Measurements from ENCODE around the gene GALNT9.
"Not testable (repeated sequence)": the region's sequence is repeated elsewhere in the genome, so short reads cannot be mapped to it uniquely, and the experiment has no call there.

The GALNT9 gene

DNA sequence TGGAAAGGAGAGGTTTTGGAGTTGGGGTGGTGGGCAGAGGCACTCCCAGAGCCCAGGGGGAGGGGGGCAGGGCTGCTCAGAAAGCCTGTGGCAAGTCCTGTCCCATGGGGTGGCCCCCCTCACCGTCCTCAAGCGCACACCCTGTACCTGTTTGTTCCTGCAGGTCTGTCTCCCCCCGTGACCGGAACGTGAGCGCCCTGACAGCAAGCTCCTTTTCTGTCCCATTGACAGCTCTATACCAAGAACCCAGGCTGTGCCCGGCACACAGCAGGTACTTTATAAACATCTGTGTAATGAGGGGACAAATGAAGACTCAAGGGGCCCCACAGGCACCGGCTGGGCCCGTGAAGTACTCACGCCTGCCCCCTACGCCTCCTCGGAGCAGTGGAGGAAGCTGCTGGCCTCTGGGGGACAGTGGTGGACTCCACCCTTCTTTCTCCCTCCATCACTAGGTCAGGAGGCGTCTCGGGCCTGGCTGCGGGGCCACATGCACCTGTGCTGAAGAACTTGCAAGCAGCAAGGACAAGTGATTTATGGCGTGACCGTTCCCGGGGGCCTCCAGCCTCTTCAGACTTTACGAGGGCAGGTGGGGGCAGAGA, 65.8 kb downstream of the GALNT9 start:
- no peak for DNase-seq (ENCODE audit: low read depth)

GRCh38 chr12:132263061-132263360, 66.4 kb downstream of the GALNT9 start:
- no peak for DNase-seq (ENCODE audit: low read depth)

- DNase-seq (ENCODE audit: low read depth): no peak
Measured at GRCh38 chr12:132262256-132263060, 66.9 kb downstream of the GALNT9 start.

- DNase-seq (ENCODE audit: low read depth): no peak
Measured at GRCh38 chr12:132261328-132262138, 67.9 kb downstream of the GALNT9 start.

GRCh38 chr12:132260721-132261120, 68.7 kb downstream of the GALNT9 start:
- no peak for DNase-seq (ENCODE audit: low read depth)

DNA sequence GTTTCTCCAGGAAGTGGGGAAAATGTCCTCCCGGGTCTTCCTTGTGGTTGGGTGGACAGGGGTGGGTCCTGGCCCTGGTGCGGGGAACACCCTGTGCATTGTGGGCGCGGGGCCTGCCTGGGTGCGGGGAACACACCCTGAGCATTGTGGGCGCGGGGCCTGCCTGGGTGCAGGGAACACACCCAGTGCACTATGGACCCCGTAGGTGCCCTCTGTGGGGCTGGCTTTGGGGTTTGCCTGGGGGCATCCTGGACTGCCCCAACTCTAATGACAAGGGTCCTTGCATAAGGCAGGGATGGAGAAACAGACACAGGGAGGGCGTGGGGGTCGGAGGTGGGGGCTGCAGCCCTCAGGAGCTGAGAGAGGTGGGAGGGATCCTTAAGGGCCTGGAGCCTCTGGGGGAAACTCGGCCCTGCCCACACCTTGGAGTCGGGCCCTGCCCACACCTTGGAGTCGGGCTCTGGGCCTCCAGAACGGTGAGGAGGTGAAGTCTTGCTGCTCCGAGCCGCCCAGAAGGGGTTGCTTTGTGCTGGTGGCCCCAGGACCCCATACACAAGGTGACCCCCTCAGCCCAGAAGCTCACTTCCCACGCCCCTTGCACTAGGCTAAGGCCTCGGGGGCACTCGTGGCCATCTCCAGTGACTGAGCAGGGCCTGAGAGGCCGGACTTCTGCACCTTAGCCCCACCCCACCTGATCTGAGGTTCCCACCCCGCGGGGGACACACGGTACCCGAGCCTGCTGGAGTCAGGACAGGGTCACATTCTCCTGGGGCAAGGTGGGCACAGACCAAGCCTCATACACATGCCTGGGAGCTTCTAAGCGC, 69.3 kb downstream of the GALNT9 start:
- no peak for DNase-seq (ENCODE audit: low read depth)

DNA sequence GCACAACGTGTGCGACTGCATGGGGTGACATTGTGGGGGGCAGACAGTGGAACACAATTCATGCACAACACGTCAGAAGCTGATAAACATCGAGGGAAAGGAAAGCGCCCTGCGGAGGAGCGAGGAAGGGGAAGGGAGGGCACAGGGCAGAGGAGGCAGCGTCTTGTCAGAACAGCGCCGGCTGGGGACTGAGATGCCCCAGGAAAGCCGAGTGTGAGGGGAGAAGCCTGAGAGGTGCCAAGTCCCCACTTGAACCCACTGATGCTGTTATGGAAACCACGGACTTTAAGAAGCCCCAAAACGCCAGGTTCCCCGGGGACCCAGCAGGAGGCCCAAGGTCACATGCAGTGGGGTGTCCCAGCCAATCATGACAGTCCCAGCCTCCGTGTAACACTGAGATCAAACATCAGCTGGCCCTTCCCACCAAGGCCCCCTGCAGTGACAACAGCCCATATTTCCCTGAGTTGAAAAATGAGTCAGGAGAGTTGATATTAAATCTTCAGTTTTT, 70.0 kb downstream of the GALNT9 start:
- DNase-seq (ENCODE audit: low read depth): no peak

GRCh38 chr12:132258543-132258942, 70.8 kb downstream of the GALNT9 start:
- no peak for DNase-seq (ENCODE audit: low read depth)

DNA sequence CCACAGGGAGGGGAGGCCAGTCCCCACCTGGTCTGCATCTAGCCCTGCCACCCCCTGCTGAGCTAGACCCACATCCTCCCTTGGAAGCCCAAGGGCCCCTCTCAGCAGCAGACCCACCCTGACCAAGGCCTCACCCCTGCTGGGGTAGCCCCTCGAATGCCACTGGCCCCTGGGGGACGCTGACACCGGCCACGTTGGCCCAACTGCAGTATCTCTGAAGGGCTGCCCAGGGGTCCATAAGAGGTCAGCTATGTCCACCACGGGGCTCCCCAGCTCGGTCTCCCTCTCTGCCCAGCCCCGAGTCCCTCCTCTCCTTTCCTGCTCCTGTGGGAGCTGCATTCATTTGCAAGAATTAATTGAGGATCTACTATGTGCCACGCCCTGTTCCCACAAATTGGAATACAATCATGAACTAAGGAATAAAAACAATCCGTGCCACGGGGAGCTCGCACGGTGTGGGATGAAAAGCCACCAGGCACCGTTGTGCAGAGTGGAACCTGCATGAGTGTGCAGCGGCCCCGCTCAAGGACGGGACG, 71.4 kb downstream of the GALNT9 start:
- no peak for DNase-seq (ENCODE audit: low read depth)

GRCh38 chr12:132257206-132257954, 72.0 kb downstream of the GALNT9 start:
- DNase-seq (ENCODE audit: low read depth): no peak

DNA sequence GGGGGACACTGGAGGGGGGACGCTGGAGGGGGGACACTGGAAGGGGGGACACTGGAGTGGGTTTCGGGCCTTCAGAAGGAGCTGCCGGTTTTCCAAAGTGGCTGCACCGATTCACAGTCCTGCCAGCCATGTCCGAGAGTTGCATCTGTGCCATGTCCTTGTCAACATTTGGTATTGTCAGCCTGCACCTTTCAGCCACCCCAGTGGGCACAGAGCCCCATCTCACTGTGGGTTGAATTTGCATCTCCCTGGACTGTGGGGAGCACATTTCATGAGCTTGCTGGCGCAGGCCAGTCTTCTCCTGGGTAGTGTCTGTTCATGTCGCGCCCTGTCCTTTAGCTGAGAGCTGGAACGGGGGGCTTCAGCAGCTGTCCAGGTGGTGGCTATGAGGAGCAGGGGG, 72.7 kb downstream of the GALNT9 start:
- DNase-seq (ENCODE audit: low read depth): no peak

GRCh38 chr12:132255642-132256041, 73.7 kb downstream of the GALNT9 start:
- no peak for DNase-seq (ENCODE audit: low read depth)

- DNase-seq (ENCODE audit: low read depth): no peak
Measured at GRCh38 chr12:132253698-132254480, 75.5 kb downstream of the GALNT9 start.

DNA sequence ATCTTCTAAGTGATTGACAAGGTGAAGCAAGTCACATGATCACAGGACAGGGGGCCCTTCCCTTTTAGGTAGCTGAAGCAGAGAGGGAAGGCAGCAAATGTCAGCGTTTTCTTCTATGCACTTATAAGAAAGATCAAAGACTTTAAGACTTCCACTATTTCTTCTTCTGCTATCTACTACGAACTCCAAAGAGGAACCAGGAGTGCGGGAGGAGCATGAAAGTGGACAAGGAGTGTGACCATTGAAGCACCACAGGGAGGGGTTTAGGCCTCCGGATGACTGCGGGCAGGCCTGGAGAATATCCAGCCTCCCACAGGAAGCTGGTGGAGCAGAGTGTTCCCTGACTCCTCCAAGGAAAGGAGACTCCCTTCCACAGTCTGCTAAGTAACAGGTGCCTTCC, 76.4 kb downstream of the GALNT9 start:
- not testable (repeated sequence) for DNase-seq (ENCODE audit: low read depth)

- DNase-seq (ENCODE audit: low read depth): no peak
Measured at GRCh38 chr12:132251741-132252490, 77.5 kb downstream of the GALNT9 start.

GRCh38 chr12:132251310-132251709, 78.1 kb downstream of the GALNT9 start:
- DNase-seq (ENCODE audit: low read depth): no peak

DNA sequence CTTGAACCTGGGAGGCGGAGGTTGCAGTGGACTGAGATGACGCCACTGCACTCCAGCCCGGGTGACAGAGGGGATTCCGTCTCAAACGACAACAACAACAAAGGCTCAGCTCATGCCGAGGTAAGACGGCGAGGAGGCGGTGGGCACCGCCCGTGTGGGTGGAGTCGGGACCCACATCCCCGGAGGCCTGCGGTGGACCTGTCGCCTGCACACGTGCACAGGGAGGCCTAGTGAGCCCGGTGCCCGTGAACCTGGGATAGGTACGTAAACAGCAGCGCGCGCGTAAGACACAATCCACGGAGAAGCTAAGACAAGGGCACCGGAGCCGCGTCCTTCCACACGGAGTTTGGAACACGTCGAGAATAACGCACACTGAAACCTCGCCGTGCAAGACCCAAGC, 78.7 kb downstream of the GALNT9 start:
- no peak for DNase-seq (ENCODE audit: low read depth)

GRCh38 chr12:132249689-132250478, 79.5 kb downstream of the GALNT9 start:
- no peak for DNase-seq (ENCODE audit: low read depth)

Measured in GM04504 (cell line).